HG03108 (cell line): ENCODE results near the gene IFNK.
A peak's percentile ranks its signal among the peaks of the same experiment; 100 is the strongest.

ENCODE experiments used
- ATAC-seq: cut with Tn5 transposase; IDR thresholded peaks from one replicate; pipeline ENCODE4 v1.9.1; 2021; ENCODE audit warnings: moderate library complexity; ENCODE audit not compliant: unreplicated experiment

Gene IFNK

GRCh38 chr9:27510780-27511179 is 13.3 kb upstream of the IFNK start:
- no peak for ATAC-seq

- ATAC-seq: no peak
These were observed 12.3 kb upstream of the IFNK start for GRCh38 chr9:27511771-27512170.

- ATAC-seq: no peak
These were observed 9.5 kb upstream of the IFNK start for GRCh38 chr9:27514551-27514950.

- ATAC-seq: no peak
These were observed 6.1 kb upstream of the IFNK start for GRCh38 chr9:27518006-27518405.

GRCh38 chr9:27518809-27519208 is 5.3 kb upstream of the IFNK start:
- ATAC-seq: no peak

GRCh38 chr9:27519466-27520465 is 4.3 kb upstream of the IFNK start:
- ATAC-seq: no peak

- no peak for ATAC-seq
These were observed 3.1 kb upstream of the IFNK start for GRCh38 chr9:27520986-27521385.

GRCh38 chr9:27523141-27523540 is 949 bp upstream of the IFNK start:
- ATAC-seq: no peak

- ATAC-seq: no peak
These were observed 3.6 kb downstream of the IFNK start for GRCh38 chr9:27527702-27528075.

- ATAC-seq: peak; percentile 55
These were observed 4.2 kb downstream of the IFNK start for GRCh38 chr9:27528076-27528885.

- no peak for ATAC-seq
These were observed 4.8 kb downstream of the IFNK start for GRCh38 chr9:27528886-27529315.

GRCh38 chr9:27529316-27530278 is 5.5 kb downstream of the IFNK start, which contains the start of gene MOB3B:
MOB3B (minus strand) TSS chr9:27529814; CDS start chr9:27455550, 74,264 bp downstream.
- ATAC-seq: peak; percentile 72

- ATAC-seq: no peak
These were observed 7.0 kb downstream of the IFNK start for GRCh38 chr9:27530915-27531755.

- no peak for ATAC-seq
These were observed 8.0 kb downstream of the IFNK start for GRCh38 chr9:27532046-27532445.

GRCh38 chr9:27533311-27533710 is 9.2 kb downstream of the IFNK start:
- ATAC-seq: no peak

GRCh38 chr9:27534131-27534530 is 10.0 kb downstream of the IFNK start:
- no peak for ATAC-seq

GRCh38 chr9:27534658-27535209 is 10.6 kb downstream of the IFNK start:
- ATAC-seq: no peak

- ATAC-seq: no peak
These were observed 11.6 kb downstream of the IFNK start for GRCh38 chr9:27535701-27536118.

- no peak for ATAC-seq
These were observed 12.1 kb downstream of the IFNK start for GRCh38 chr9:27536168-27536567.
